HepG2 (cell line): ENCODE data around the gene TMEM223. TPM values are rescaled to one million over a fixed set of nuclear protein-coding genes. Genes with fewer than 3 reads are reported as not detected.

Source experiments
- AHR ChIP-seq: IDR thresholded peaks from 2 replicates; pipeline ENCODE4 v1.6.1; 2018; ENCODE audit warnings: missing genetic modification reagents, missing compliant biosample characterization
- ATF1 ChIP-seq: IDR thresholded peaks from 2 replicates; pipeline ENCODE4 v1.6.1; 2016; ENCODE audit warnings: mild to moderate bottlenecking, control low read depth
- ATF7 ChIP-seq, 2 experiments: fragments of 450-650 bp in 1 of 2; sonication (generic) in 1 of 2; formaldehyde crosslinking in 1 of 2; IDR thresholded peaks; 2 replicates each; pipeline versions ENCODE4 v1.4.0 to v1.6.1; 2016 to 2020; ENCODE audit warnings: antibody characterized with exemption in 1 of 2, mild to moderate bottlenecking in 1 of 2, missing genetic modification reagents in 1 of 2
- CHD4 ChIP-seq: fragments of 200-600 bp; sonication (generic); IDR thresholded peaks from 2 replicates; pipeline ENCODE4 v1.7.0; 2017; ENCODE audit warnings: mild to moderate bottlenecking, low read length, borderline replicate concordance
- GATAD1 ChIP-seq: IDR thresholded peaks from 2 replicates; pipeline ENCODE4 v1.6.1; 2016; ENCODE audit warnings: missing genetic modification reagents, missing compliant biosample characterization
- NFE2L2 ChIP-seq: fragments of 150-350 bp; IDR thresholded peaks from 2 replicates; pipeline ENCODE4 v1.6.1; 2014; ENCODE audit warnings: low read length
- PHB2 ChIP-seq: fragments of 450-650 bp; IDR thresholded peaks from 2 replicates; pipeline ENCODE4 v1.6.1; 2018; ENCODE audit not compliant: partially characterized antibody
- RFXANK ChIP-seq: IDR thresholded peaks from 2 replicates; pipeline ENCODE4 v1.6.1; 2016
- YEATS2 ChIP-seq: sonication (generic); formaldehyde crosslinking; IDR thresholded peaks from 2 replicates; pipeline ENCODE4 v1.4.0; 2020; ENCODE audit warnings: missing genetic modification reagents, borderline replicate concordance
- ZFP41 ChIP-seq: sonication (generic); formaldehyde crosslinking; IDR thresholded peaks from 2 replicates; pipeline ENCODE4 v1.4.0; 2020; ENCODE audit warnings: mild to moderate bottlenecking, missing genetic modification reagents, borderline replicate concordance
- ZNF3 ChIP-seq: IDR thresholded peaks from 2 replicates; pipeline ENCODE4 v1.7.0; 2017; ENCODE audit warnings: inconsistent platforms
- ZNF326 ChIP-seq: sonication (generic); formaldehyde crosslinking; IDR thresholded peaks from 2 replicates; pipeline ENCODE4 v1.4.0; 2020; ENCODE audit warnings: missing genetic modification reagents, borderline replicate concordance
- ZNF598 ChIP-seq: sonication (generic); formaldehyde crosslinking; IDR thresholded peaks from 2 replicates; pipeline ENCODE4 v1.5.1; 2020; ENCODE audit warnings: mild to moderate bottlenecking, missing genetic modification reagents, borderline replicate concordance
- ZNF670 ChIP-seq: sonication (generic); formaldehyde crosslinking; IDR thresholded peaks from 2 replicates; pipeline ENCODE4 v1.8.0; 2022; ENCODE audit warnings: mild to moderate bottlenecking, missing genetic modification reagents, borderline replicate concordance
- ZNF703 ChIP-seq: sonication (generic); formaldehyde crosslinking; IDR thresholded peaks from 2 replicates; pipeline ENCODE4 v1.5.1; 2020; ENCODE audit warnings: missing genetic modification reagents, mild to moderate bottlenecking, moderate library complexity, borderline replicate concordance
- ZNF850 ChIP-seq: sonication (generic); formaldehyde crosslinking; conservative IDR thresholded peaks from 2 replicates; pipeline ENCODE4 v1.9.0; 2021; ENCODE audit warnings: mild to moderate bottlenecking, missing genetic modification reagents
- polyA plus RNA-seq, 8 experiments: library from polyadenylated mRNA; depleted of rRNA in 3 of 8; stranded (reverse) in 7 of 8; unstranded in 1 of 8; fragments of >200 nt; fragmentation: Illumina TruSeq in 4 of 8; extraction: Trizol in 4 of 8; gene quantifications; 2 replicates each; pipeline versions ENCODE4 v1.2.1 to v1.2.3, GENCODE V29; 2011 to 2016; ENCODE audit warnings: low read depth in 4 of 8, missing spikeins in 1 of 8, mixed read lengths in 1 of 8; ENCODE audit not compliant: insufficient read depth in 1 of 8
- total RNA-seq, 5 experiments: library from RNA; depleted of rRNA; stranded (reverse); fragments of >200 nt; fragmentation: Illumina TruSeq; extraction: Trizol; gene quantifications; 2 replicates each; pipeline ENCODE4 v1.2.3, GENCODE V29; 2016; ENCODE audit warnings: low read depth in 1 of 5
- TF ChIP-seq, protein P1 (sequence below): sonication (generic); formaldehyde crosslinking; IDR thresholded peaks from 2 replicates; pipeline ENCODE4 v1.5.0; 2020; ENCODE audit warnings: mild to moderate bottlenecking, missing genetic modification reagents, borderline replicate concordance
- TF ChIP-seq, protein P2 (sequence below): sonication (generic); formaldehyde crosslinking; IDR thresholded peaks from 2 replicates; pipeline ENCODE4 v1.4.0; 2020; ENCODE audit warnings: missing genetic modification reagents
- TF ChIP-seq, protein P3 (sequence below): sonication (generic); formaldehyde crosslinking; IDR thresholded peaks from 2 replicates; pipeline ENCODE4 v1.4.0; 2020; ENCODE audit warnings: missing genetic modification reagents, borderline replicate concordance
- TF ChIP-seq, protein P4 (sequence below): sonication (generic); formaldehyde crosslinking; IDR thresholded peaks from 2 replicates; pipeline ENCODE4 v1.4.0; 2020; ENCODE audit warnings: missing genetic modification reagents, borderline replicate concordance

The TMEM223 gene
- total and polyA plus RNA-seq, 2 of the 13 experiments (the other 11 are each of a cell fraction or from before 2014, with no cell fraction given) = 19.5 to 24.9 TPM

DNA sequence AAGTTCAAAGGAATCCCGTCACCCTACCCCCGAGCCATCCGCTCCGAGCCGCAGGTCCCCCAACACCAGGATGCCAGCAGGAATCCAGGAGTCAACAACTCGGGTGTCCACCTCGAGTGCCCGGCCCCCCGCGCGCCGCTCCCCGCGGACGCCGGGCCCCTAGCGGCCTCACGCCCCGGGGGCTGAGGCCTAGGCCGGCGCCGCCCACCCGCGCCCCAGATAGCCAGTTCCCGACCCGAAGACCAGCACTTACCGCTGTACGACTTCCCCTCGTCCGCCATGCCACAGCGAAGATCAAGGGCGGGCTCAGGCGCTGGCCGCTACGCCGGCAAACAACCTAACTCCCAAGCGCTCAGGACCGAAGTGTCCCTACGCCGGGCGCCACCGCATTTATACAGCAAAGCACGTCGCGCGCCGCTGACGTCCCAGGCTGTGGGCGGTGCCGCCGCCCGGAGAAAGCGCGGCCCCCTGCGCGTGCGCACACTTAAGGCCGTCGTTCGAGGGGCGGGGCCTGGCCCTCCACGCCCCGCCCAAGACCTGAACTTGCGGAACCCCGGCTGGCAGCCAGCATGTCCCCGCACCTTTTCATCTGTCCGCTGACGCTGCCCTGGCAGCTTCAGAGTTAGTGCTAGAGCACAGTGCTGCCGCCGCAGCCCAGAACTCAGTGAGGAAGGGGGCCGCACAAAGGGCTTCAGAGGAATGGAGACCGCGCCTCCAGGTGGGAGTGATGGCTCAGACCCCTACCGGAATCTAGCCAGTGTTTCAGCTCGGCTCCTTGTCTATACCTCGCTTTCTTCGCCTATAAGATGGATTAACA is 13.5 kb upstream of the TMEM223 start, which contains the start of gene NXF1 (continued):
- TF ChIP-seq, protein P1, sequence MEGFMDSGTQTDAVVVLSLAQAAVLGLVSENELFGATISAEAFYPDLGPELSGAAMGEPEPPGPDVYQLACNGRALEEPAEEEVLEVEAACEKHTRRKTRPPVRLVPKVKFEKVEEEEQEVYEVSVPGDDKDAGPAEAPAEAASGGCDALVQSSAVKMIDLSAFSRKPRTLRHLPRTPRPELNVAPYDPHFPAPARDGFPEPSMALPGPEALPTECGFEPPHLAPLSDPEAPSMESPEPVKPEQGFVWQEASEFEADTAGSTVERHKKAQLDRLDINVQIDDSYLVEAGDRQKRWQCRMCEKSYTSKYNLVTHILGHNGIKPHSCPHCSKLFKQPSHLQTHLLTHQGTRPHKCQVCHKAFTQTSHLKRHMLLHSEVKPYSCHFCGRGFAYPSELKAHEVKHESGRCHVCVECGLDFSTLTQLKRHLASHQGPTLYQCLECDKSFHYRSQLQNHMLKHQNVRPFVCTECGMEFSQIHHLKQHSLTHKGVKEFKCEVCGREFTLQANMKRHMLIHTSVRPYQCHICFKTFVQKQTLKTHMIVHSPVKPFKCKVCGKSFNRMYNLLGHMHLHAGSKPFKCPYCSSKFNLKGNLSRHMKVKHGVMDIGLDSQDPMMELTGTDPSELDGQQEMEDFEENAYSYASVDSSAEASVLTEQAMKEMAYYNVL (CRISPR knock-in tag) = peak; percentile 59; the same call in 1 of the 2 replicates
- TF ChIP-seq, protein P2, sequence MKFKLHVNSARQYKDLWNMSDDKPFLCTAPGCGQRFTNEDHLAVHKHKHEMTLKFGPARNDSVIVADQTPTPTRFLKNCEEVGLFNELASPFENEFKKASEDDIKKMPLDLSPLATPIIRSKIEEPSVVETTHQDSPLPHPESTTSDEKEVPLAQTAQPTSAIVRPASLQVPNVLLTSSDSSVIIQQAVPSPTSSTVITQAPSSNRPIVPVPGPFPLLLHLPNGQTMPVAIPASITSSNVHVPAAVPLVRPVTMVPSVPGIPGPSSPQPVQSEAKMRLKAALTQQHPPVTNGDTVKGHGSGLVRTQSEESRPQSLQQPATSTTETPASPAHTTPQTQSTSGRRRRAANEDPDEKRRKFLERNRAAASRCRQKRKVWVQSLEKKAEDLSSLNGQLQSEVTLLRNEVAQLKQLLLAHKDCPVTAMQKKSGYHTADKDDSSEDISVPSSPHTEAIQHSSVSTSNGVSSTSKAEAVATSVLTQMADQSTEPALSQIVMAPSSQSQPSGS (CRISPR knock-in tag) = peak; percentile 88
- TF ChIP-seq, protein P3, sequence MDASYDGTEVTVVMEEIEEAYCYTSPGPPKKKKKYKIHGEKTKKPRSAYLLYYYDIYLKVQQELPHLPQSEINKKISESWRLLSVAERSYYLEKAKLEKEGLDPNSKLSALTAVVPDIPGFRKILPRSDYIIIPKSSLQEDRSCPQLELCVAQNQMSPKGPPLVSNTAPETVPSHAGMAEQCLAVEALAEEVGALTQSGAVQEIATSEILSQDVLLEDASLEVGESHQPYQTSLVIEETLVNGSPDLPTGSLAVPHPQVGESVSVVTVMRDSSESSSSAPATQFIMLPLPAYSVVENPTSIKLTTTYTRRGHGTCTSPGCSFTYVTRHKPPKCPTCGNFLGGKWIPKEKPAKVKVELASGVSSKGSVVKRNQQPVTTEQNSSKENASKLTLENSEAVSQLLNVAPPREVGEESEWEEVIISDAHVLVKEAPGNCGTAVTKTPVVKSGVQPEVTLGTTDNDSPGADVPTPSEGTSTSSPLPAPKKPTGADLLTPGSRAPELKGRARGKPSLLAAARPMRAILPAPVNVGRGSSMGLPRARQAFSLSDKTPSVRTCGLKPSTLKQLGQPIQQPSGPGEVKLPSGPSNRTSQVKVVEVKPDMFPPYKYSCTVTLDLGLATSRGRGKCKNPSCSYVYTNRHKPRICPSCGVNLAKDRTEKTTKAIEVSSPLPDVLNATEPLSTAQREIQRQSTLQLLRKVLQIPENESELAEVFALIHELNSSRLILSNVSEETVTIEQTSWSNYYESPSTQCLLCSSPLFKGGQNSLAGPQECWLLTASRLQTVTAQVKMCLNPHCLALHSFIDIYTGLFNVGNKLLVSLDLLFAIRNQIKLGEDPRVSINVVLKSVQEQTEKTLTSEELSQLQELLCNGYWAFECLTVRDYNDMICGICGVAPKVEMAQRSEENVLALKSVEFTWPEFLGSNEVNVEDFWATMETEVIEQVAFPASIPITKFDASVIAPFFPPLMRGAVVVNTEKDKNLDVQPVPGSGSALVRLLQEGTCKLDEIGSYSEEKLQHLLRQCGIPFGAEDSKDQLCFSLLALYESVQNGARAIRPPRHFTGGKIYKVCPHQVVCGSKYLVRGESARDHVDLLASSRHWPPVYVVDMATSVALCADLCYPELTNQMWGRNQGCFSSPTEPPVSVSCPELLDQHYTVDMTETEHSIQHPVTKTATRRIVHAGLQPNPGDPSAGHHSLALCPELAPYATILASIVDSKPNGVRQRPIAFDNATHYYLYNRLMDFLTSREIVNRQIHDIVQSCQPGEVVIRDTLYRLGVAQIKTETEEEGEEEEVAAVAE (CRISPR knock-in tag) = peak; percentile 78; the same call in 1 of the 2 replicates
- TF ChIP-seq RFXANK (CRISPR knock-in tag) (0 out of 2 replicates have a peak, but pooled peaks have one; percentile 19), ZNF598 (CRISPR knock-in tag) (no peak), ZFP41 (CRISPR knock-in tag) (0 out of 2 replicates have a peak, but pooled peaks have one; percentile 63), NFE2L2 (no peak), CHD4 (no peak), ATF1 (CRISPR knock-in tag) (peak; percentile 93), ZNF326 (CRISPR knock-in tag) (peak; percentile 98), PHB2 (no peak), YEATS2 (CRISPR knock-in tag) (peak; percentile 89; the same call in 1 of the 2 replicates), ATF7 (IDR thresholded peaks at IDR 0.05) (no peak), ATF7 (CRISPR knock-in tag; IDR thresholded peaks at IDR 0.05) (no peak), ZNF703 (CRISPR knock-in tag) (no peak), GATAD1 (CRISPR knock-in tag) (peak; percentile 90), ZNF850 (no peak), AHR (CRISPR knock-in tag) (peak; percentile 95), ZNF670 (CRISPR knock-in tag) (peak; percentile 63; the same call in 1 of the 2 replicates), ZNF3 (no peak)
- TF ChIP-seq, protein P4, sequence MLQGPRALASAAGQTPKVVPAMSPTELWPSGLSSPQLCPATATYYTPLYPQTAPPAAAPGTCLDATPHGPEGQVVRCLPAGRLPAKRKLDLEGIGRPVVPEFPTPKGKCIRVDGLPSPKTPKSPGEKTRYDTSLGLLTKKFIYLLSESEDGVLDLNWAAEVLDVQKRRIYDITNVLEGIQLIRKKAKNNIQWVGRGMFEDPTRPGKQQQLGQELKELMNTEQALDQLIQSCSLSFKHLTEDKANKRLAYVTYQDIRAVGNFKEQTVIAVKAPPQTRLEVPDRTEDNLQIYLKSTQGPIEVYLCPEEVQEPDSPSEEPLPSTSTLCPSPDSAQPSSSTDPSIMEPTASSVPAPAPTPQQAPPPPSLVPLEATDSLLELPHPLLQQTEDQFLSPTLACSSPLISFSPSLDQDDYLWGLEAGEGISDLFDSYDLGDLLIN = 0 out of 2 replicates have a peak, but pooled peaks have one; percentile 39
